NK-92 (cell line): Measurements from ENCODE around the gene NMNAT3.

Experiments
- DNase-seq: peaks from one replicate; lab custom pipeline; 2025; ENCODE audit not compliant: unreplicated experiment; lab: John Stamatoyannopoulos, UW

NMNAT3 gene

GRCh38 chr3:139552632-139553365 is 125.0 kb downstream of the NMNAT3 start:
- DNase-seq: no peak

DNA sequence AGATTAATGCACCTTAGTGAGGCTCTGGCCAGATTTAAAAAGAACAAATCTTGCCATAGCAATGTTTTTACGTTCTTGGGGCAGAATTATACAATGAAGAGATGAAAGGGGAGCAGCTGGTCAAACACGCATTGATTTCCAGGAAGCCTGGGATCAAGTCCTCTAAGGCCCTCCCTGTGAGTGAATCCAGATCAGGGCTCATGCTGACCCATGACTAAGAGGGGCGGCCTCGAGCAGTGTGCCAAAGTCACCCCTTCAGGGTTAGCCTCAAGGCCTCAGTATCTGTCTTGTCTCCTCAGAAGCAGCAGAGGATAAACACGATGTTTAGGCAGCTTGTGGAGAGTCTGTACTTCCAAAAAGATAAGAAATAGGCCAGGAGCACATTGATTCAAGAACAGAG is 129.0 kb downstream of the NMNAT3 start:
- DNase-seq: no peak

DNA sequence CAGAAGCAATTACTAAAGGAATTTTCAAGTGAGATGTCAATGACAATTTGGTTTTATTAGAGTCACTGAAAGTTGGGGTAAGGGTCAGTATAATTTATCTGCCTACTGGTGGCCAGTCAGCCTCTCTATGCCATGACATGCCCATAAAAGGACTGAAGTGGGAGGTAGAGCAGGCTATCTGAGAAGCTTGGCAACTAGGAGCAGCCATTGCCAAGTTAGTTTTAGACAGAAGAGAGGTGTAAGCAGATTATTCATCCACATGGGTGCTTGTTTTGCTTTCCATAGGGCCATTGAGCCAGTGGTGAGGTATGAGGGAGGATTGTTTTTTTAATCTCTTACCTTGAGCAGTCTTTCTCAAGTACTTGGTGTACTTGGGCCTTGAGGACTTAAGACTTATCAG is 130.1 kb downstream of the NMNAT3 start:
- DNase-seq: no peak

DNA sequence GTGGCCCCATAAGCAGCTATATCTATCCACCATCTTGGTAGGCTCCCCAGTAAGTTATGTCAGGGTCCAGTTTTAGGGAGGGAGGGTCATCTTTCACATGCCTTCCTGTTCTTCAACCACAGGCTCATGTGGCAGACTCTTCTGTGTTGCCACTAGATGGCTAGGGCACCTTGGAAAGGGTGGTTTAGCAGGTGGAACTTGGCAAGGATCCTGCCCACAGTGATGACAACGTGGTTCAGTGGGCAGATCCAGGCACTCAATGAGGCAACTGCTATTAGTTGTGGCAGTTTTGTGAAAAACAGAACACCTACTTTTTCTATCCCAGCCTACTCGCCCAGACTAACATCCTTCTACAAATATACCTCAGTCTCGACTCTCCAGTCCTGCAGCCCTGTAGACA is 131.0 kb downstream of the NMNAT3 start:
- no peak for DNase-seq

DNA sequence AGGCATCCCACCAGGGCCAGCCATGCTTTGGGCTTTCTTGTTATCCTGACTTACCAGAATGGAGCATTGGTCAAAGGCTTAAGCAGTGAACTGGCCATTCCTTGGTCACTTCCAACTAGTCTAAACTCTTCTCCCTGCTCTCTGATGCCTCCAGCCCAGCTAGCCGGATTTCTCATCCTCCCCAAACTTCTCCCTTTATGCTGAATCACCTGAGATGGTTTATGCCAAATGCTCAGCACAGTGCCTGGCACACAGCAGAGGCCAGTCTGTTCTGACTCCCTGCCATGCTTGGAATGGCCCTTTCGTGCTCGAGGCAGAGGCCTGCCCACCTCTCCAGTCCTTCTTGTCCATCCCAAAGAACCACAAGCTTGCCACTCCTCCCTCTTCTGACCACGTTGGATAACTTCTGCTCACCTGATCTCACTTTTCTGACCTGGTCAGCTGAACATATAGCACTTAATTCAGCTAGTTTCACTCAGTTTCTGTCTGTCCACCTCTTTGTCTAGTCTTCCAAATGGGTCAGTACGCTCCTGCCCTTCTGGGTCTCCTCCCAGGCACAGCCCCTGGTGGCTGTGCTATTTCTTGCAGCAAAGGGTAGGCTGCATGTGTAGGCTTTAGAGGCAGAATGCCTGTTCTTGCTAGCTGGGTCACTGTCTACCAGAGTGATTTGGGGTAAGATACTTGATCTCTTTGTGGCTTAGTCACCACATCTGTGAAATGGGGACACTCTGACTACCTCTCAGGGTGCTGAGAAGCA is 136.1 kb downstream of the NMNAT3 start:
- DNase-seq: no peak

DNA sequence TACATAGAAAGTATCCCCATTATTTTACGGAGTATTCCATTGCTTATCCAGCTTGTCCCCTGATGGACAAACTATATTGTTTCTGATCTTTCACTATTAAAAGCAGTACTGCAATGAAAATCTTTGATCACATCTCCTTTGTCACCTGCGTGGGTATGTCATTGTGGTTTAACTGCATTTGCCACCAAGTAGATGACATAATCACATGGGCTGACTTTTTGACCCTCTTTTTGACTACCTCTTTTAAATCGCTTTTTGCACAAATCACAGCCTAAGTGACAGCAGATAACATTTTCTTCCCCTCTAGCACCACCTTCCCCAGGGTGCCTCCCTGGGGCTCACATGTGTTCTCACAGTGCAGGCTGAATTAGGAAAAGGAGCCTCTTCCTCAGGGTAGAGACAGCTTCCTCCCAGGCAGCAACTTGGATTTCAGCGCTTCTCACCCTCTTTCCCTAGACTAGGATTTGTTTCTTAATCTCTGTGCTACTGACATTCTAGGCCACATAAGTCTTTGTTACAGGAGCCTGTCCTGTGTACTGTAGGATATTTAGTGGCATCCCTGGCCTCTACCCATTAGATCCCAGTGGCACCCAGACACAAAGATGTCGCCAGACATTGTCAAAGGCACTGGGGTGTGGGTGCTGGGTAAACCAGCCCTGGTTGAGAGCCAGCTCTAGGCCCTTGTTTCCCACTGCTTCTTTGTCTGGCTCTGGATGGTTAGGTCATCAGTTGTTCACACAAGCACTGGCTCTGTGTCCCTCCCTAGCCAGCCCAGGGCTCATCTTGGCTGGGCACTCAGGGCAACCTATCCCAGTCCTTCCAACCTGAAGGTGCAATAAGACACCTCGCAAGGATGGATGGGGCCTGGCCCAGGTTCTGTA is 136.9 kb downstream of the NMNAT3 start:
- no peak for DNase-seq

- DNase-seq: no peak
Measured at GRCh38 chr3:139538733-139539132, 139.0 kb downstream of the NMNAT3 start.

DNA sequence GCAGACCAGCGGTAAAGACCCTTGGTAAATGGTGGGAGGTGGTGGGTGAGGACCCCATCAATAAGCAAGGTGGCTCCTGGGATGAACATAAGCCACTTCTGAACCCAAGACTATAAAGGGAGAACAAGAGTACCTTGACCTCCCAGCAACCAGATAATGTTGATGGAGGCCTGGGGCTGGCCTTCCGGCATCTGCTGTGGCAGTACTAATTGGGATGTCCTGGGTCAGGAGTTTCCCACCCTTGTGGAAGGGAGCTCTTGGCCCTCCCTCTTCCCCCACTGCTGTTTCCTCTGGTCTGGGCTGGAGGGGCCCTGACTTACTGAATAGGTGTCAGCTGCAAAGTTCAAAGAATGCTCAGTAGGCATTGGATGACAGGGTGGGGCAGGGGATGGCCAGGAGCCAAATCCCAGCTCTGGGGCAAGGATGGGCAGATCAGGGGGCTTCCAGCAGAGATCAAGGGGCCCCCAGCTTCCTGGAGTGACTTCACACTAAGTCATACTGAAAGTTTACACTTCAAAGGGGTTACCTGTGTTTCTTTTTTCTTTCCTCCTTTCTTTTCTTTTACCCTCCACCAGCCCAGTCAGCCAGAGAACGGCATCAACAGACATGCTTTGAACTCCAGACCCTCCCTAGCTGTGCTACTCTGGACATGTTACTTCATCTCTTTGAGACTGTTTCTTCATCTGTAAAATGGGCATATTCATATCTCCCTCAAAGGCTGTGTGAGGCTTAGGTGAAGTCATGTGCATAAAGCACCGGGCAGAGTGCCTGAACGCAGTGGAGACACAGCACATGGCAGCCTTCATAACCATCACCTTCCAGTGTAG is 139.8 kb downstream of the NMNAT3 start:
- no peak for DNase-seq

DNA sequence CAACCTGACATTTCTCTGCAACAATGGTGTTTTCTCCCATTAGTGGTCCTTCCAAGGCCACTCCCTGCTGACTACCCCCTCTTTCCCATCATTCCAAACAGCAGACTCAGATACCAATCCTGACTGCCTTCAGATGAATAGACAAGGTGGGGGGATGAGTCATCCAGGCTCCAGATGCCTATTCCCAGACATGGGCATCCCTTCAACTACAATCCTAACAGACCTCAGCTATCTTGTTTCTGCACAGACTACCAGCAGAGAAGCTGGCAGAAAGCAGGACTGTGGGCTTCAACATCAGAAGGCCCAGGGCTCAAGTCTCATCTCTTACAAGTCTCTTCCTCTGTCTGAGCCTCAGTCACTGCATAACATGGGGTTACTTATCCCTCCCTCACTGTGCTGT is 140.4 kb downstream of the NMNAT3 start:
- DNase-seq: no peak

DNA sequence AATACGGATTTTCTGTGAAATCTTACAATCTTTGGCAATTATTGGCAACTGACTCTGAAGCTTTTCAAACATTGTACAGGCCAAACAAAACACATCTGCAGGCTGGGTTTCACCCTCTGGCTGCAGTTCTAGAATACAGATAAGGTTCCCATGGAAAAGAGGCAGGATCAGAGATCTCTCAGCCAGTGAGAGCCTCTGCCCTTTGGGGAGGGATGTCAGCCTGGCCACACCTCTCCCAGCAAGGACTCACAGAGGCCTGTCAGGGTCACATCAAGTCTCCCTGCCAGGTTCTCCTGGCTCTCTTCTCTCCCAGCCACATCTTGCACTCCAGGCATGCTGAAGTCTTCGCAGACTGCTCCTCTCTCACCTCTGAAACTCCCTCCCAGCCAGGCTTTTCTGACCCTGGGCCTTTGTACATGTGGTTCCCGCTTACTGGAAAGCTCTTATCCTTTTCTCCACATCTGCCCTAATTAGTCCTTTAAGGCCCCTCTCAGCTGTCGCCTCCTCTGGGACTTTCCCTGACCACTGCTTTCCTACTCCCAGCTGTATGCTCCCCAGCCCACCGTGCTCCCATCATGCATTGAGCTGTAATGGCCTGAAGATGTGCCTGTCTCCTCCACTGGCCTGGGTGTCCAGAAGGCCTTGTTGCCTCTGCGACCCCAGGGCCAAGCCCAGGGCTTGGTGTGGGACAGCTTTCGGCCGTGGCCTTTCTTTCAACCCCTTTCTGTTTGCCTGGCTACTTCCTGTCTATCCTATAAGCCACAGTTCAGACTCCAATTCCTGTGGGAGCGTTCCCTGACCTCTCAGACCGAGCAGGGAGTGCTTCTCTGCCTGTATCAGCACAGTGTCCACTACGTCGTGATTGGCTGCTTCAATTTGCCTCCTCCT is 142.5 kb downstream of the NMNAT3 start:
- no peak for DNase-seq

GRCh38 chr3:139534455-139534812 is 143.3 kb downstream of the NMNAT3 start:
- no peak for DNase-seq

DNA sequence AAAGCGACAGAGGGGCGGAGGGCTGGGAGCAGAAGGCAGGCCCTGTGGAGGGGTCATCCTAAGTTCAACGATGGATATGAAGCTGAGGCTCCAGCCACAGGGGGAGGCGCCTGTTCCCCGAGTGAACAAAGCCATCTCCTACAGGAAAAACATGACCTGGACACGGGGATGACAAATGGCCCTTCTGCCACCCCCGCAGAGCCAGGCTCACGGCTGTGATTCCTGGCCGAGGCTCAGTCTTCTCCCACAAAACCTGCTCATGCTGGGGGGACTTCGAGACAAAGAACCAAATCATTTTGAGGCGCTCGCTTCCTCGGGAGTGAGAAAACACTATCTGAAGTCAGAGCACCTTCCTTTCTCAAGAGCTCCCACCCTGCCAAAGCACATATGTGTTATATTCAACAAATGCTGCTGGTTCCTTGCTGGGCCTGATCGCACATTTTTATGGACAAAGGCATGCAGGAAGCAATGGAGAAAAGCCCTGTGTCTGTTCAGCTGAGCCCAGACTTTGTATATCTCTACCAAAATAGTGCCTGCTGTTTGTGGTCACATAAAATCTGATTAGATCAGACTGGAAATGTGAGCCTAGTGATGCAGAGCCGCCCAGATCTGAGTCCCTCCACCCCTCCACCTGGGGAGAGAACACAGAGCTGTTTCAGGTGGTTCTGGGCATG is 143.9 kb downstream of the NMNAT3 start:
- no peak for DNase-seq

GRCh38 chr3:139532976-139533375 is 144.8 kb downstream of the NMNAT3 start:
- no peak for DNase-seq

- no peak for DNase-seq
Measured at GRCh38 chr3:139530717-139531116, 147.1 kb downstream of the NMNAT3 start.

- DNase-seq: no peak
Measured at GRCh38 chr3:139529662-139530061, 148.1 kb downstream of the NMNAT3 start.

DNA sequence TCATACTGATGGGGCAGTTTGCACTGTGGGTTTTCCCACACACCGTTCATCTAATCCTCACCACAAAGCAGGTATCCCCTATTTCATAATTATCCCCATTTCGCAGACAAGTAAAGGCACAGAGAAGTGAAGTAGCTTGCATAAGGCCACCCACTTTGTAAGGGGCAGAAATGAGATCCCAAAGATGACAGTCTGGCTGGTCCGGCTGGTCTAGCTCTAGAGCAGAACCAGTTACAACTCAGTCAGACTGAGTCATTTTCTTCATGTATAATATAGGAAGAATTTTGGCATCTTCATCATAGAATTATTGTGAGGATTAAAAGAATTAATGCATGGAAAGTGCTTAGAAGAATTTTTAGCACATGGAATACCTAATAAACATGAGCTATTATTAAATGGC is 148.8 kb downstream of the NMNAT3 start:
- no peak for DNase-seq

DNA sequence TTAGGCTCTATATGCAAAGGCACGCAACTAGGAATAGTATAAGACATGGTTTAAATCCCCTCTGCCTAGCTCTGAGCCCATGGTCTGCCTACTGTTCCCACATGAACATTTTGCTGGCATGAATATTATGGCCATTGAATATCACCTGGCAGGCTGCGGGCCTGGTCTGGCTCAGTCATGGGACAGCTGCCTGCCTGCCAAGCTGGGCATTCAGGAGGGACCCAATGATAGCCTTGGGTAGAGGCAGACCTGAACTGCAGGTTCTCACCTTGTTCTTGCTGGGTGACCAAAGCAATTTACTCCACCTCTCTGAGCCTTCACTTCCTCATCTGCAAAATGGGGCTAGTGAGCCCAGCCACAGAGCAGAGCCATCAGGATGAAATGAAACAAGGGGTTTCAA is 149.5 kb downstream of the NMNAT3 start:
- DNase-seq: no peak

DNA sequence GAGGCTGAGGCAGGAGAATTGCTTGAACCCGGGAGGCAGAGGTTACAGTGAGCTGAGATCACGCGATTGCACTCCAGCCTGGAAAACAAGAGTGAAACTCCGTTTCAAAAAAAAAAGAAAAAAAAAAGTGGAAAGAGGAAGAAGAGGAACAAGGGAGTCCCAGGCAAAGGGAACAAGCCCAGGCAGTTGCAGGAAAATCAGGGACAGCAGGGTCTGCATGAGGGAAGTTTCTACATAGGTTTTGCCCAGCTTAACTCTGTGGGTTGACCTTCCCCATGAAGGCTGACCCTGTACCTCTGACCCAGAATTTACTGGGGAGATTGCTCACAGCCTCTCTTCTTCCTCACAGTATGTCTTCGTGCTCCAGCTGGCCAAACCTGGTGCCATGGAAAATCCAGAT is 150.5 kb downstream of the NMNAT3 start:
- no peak for DNase-seq

DNA sequence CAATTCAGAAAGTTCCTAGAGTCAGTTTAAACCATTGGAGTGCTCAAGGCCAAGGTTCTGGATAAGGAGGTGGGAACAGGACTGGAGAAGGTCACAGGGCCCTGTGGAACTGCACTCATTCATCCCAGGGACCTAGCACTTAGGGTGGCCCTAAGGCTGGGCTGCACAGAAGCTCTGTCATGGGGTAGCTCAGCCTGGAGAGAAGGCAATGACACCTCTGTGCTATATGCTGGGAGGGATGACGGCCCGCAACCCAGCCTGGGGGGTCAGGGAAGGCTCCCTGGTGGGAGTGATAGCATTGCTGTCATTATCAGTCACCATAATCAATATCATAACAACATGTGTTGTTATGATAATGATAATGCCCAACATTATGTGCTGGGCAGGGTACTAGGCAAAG is 151.6 kb downstream of the NMNAT3 start:
- DNase-seq: no peak
